HepG2 (cell line): ENCODE results near the gene FCER1G. TPM values are rescaled to one million over a fixed set of nuclear protein-coding genes. Genes with fewer than 3 reads are reported as not detected.

Experiments used
- CCDC6 ChIP-seq: sonication (generic); formaldehyde crosslinking; IDR thresholded peaks from 2 replicates; pipeline ENCODE4 v1.8.1; 2022; ENCODE audit warnings: mild to moderate bottlenecking, missing genetic modification reagents, moderate library complexity
- CEBPG ChIP-seq: IDR thresholded peaks from 2 replicates; pipeline ENCODE4 v1.6.1; 2016
- DMTF1 ChIP-seq: sonication (generic); formaldehyde crosslinking; IDR thresholded peaks from 2 replicates; pipeline ENCODE4 v1.4.0; 2020; ENCODE audit warnings: mild to moderate bottlenecking, missing genetic modification reagents
- EZH2 ChIP-seq: conservative IDR thresholded peaks from 2 replicates; pipeline ENCODE4 v1.6.1; 2012; ENCODE audit warnings: mild to moderate bottlenecking, low read depth, low read length, moderate library complexity
- FIP1L1 ChIP-seq: fragments of 200-400 bp; formaldehyde crosslinking; IDR thresholded peaks from 2 replicates; pipeline ENCODE4 v1.6.1; 2018; ENCODE audit warnings: low read depth, mild to moderate bottlenecking, low read length, moderate library complexity, borderline replicate concordance; ENCODE audit not compliant: insufficient read depth
- FLYWCH1 ChIP-seq: sonication (generic); formaldehyde crosslinking; IDR thresholded peaks from 2 replicates; pipeline ENCODE4 v1.8.1; 2023; ENCODE audit warnings: mild to moderate bottlenecking, missing genetic modification reagents
- HOXA5 ChIP-seq: sonication (generic); formaldehyde crosslinking; IDR thresholded peaks from 2 replicates; pipeline ENCODE4 v1.4.0; 2020; ENCODE audit warnings: missing genetic modification reagents
- SMYD3 ChIP-seq: sonication (generic); formaldehyde crosslinking; IDR thresholded peaks from 2 replicates; pipeline ENCODE4 v1.8.1; 2023; ENCODE audit warnings: mild to moderate bottlenecking, missing genetic modification reagents
- SRSF4 ChIP-seq: fragments of 200-400 bp; formaldehyde crosslinking; IDR thresholded peaks from one replicate; pipeline ENCODE4 v1.6.1; 2018; ENCODE audit warnings: mild to moderate bottlenecking, low read depth, low read length, moderate library complexity; ENCODE audit not compliant: poor library complexity, severe bottlenecking
- ZBTB7B ChIP-seq: sonication (generic); formaldehyde crosslinking; IDR thresholded peaks from 2 replicates; pipeline ENCODE4 v1.4.0; 2020; ENCODE audit warnings: missing genetic modification reagents
- ZIK1 ChIP-seq: sonication (generic); formaldehyde crosslinking; IDR thresholded peaks from 2 replicates; pipeline ENCODE4 v1.5.0; 2020; ENCODE audit warnings: mild to moderate bottlenecking, low read depth, missing genetic modification reagents, borderline replicate concordance
- ZMYM2 ChIP-seq: sonication (generic); formaldehyde crosslinking; IDR thresholded peaks from 2 replicates; pipeline ENCODE4 v1.8.0; 2022; ENCODE audit warnings: mild to moderate bottlenecking, missing genetic modification reagents
- ZNF20 ChIP-seq: sonication (generic); formaldehyde crosslinking; IDR thresholded peaks from 2 replicates; pipeline ENCODE4 v1.4.0; 2020; ENCODE audit warnings: mild to moderate bottlenecking, moderate library complexity, missing genetic modification reagents
- ZNF24 ChIP-seq: fragments of 450-650 bp; IDR thresholded peaks from 2 replicates; pipeline ENCODE4 v1.6.1; 2017; ENCODE audit warnings: antibody characterized with exemption, mild to moderate bottlenecking
- ZNF282 ChIP-seq: fragments of 450-650 bp; IDR thresholded peaks from 2 replicates; pipeline ENCODE4 v1.6.1; 2018; ENCODE audit not compliant: partially characterized antibody
- ZNF597 ChIP-seq: sonication (generic); formaldehyde crosslinking; IDR thresholded peaks from 2 replicates; pipeline ENCODE4 v1.5.0; 2020; ENCODE audit warnings: missing genetic modification reagents
- ZNF614 ChIP-seq: IDR thresholded peaks from 2 replicates; pipeline ENCODE4 v1.6.1; 2018; ENCODE audit warnings: missing biosample characterization, missing genetic modification reagents, inconsistent platforms, borderline replicate concordance
- polyA plus RNA-seq, 8 experiments: library from polyadenylated mRNA; depleted of rRNA in 3 of 8; stranded (reverse) in 7 of 8; unstranded in 1 of 8; fragments of >200 nt; fragmentation: Illumina TruSeq in 4 of 8; extraction: Trizol in 4 of 8; gene quantifications; 2 replicates each; pipeline versions ENCODE4 v1.2.1 to v1.2.3, GENCODE V29; 2011 to 2016; ENCODE audit warnings: low read depth in 4 of 8, missing spikeins in 1 of 8, mixed read lengths in 1 of 8; ENCODE audit not compliant: insufficient read depth in 1 of 8
- total RNA-seq, 5 experiments: library from RNA; depleted of rRNA; stranded (reverse); fragments of >200 nt; fragmentation: Illumina TruSeq; extraction: Trizol; gene quantifications; 2 replicates each; pipeline ENCODE4 v1.2.3, GENCODE V29; 2016; ENCODE audit warnings: low read depth in 1 of 5
- TF ChIP-seq, protein P1 (sequence below): sonication (generic); formaldehyde crosslinking; IDR thresholded peaks from 2 replicates; pipeline ENCODE4 v1.4.0; 2020; ENCODE audit warnings: missing genetic modification reagents, borderline replicate concordance
- TF ChIP-seq, protein P2 (sequence below): conservative IDR thresholded peaks from 2 replicates; pipeline ENCODE4 v1.6.1; 2018; ENCODE audit warnings: missing genetic modification reagents
- TF ChIP-seq, protein P3 (sequence below): sonication (generic); formaldehyde crosslinking; IDR thresholded peaks from 2 replicates; pipeline ENCODE4 v1.4.0; 2020; ENCODE audit warnings: missing genetic modification reagents

The FCER1G gene
- total and polyA plus RNA-seq, 2 of the 13 experiments (the other 11 are each of a cell fraction or from before 2014, with no cell fraction given): 1.3 to 6.4 TPM

DNA sequence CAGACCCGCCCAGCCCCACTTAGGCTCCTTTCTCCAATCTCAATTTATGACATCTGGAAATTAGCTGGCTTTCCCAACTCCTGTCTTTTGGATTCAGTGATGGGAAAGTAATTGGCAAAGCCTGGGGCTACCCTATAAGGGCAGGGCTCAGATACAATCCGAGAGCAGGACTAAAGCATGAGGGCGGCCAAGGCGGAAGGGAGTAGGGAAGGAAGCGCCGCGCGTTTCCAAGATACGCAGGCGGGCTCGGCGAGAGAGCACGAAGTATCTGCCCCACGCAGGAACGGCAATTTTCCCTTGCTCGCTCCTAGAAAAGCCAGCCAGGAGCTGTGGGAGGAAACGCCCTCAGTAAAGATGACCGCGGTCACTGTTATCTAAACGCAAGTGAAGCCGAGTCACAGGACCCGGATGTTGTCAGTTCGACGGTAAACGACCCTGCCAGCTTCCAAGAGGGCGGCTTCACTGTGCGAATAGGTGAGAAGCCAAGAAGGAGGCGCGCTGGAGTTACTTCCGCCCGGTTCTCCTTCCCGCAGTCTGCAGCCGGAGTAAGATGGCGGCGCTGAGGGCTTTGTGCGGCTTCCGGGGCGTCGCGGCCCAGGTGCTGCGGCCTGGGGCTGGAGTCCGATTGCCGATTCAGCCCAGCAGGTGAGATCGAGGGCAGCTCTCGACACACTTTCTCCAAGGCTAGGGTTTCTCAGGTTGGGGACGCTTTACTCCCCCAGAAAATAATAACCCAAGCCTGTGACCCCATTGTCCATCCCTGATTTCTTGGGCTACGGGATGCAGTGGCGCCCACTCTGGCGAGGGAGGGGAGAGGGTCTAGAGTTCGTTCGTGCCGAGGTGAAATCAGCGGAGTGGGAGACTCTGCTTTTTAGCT is 13.0 kb upstream of the FCER1G start, which contains the start of gene NDUFS2 (continued):
- TF ChIP-seq, protein P1, sequence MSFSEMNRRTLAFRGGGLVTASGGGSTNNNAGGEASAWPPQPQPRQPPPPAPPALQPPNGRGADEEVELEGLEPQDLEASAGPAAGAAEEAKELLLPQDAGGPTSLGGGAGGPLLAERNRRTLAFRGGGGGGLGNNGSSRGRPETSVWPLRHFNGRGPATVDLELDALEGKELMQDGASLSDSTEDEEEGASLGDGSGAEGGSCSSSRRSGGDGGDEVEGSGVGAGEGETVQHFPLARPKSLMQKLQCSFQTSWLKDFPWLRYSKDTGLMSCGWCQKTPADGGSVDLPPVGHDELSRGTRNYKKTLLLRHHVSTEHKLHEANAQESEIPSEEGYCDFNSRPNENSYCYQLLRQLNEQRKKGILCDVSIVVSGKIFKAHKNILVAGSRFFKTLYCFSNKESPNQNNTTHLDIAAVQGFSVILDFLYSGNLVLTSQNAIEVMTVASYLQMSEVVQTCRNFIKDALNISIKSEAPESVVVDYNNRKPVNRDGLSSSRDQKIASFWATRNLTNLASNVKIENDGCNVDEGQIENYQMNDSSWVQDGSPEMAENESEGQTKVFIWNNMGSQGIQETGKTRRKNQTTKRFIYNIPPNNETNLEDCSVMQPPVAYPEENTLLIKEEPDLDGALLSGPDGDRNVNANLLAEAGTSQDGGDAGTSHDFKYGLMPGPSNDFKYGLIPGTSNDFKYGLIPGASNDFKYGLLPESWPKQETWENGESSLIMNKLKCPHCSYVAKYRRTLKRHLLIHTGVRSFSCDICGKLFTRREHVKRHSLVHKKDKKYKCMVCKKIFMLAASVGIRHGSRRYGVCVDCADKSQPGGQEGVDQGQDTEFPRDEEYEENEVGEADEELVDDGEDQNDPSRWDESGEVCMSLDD (CRISPR knock-in tag): no peak
- TF ChIP-seq, protein P2, sequence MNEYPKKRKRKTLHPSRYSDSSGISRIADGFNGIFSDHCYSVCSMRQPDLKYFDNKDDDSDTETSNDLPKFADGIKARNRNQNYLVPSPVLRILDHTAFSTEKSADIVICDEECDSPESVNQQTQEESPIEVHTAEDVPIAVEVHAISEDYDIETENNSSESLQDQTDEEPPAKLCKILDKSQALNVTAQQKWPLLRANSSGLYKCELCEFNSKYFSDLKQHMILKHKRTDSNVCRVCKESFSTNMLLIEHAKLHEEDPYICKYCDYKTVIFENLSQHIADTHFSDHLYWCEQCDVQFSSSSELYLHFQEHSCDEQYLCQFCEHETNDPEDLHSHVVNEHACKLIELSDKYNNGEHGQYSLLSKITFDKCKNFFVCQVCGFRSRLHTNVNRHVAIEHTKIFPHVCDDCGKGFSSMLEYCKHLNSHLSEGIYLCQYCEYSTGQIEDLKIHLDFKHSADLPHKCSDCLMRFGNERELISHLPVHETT (CRISPR knock-in tag): no peak
- TF ChIP-seq ZNF597 (CRISPR knock-in tag) (no peak), SRSF4 (no peak), ZNF614 (CRISPR knock-in tag) (no peak; the same call in 1 of the 2 replicates), ZIK1 (peak; percentile 66; the same call in 1 of the 2 replicates), DMTF1 (CRISPR knock-in tag) (peak; percentile 99; the same call in 1 of the 2 replicates), ZNF282 (no peak), ZNF24 (no peak), FIP1L1 (no peak), ZBTB7B (no peak), HOXA5 (CRISPR knock-in tag) (no peak), SMYD3 (CRISPR knock-in tag) (peak; percentile 30; the same call in 1 of the 2 replicates), CCDC6 (peak; percentile 55; the same call in 1 of the 2 replicates), ZNF20 (CRISPR knock-in tag) (no peak), CEBPG (CRISPR knock-in tag) (no peak), EZH2 (no peak), FLYWCH1 (CRISPR knock-in tag) (no peak), ZMYM2 (CRISPR knock-in tag) (no peak)
- TF ChIP-seq, protein P3, sequence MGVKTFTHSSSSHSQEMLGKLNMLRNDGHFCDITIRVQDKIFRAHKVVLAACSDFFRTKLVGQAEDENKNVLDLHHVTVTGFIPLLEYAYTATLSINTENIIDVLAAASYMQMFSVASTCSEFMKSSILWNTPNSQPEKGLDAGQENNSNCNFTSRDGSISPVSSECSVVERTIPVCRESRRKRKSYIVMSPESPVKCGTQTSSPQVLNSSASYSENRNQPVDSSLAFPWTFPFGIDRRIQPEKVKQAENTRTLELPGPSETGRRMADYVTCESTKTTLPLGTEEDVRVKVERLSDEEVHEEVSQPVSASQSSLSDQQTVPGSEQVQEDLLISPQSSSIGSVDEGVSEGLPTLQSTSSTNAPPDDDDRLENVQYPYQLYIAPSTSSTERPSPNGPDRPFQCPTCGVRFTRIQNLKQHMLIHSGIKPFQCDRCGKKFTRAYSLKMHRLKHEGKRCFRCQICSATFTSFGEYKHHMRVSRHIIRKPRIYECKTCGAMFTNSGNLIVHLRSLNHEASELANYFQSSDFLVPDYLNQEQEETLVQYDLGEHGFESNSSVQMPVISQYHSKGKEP: no peak
